ENCODE data around the gene VDAC1.
"Not testable (repeated sequence)": the region's sequence is repeated elsewhere in the genome, so short reads cannot be mapped to it uniquely, and the experiment has no call there.

The VDAC1 gene

DNA sequence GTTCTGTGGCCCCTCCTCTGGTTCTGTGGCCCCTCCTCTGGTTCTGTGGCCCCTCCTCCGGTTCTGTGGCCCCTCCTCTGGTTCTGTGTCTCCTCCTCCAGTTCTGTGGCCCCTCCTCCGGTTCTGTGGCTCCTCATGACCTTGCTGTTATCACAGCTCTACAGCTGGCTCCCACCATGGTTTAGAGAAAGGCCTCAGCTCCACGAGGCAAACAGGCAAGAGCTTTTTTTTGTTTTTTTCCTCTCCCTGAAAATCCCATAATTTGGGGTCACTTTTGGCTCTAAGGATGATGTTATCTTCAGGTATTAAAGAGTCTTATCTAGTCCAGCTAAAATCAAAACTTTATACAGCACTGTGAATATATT is 68.1 kb downstream of the VDAC1 start:
- peaks cover 4% of the 10 kb centered on the region for H3K9me3 Mint-ChIP-seq
- H3K4me3 Mint-ChIP-seq: no peak overlapping the region
- no peak for DNase-seq
- H3K27ac Mint-ChIP-seq: no peak overlapping the region
- peaks cover 29% of the 10 kb centered on the region for H3K4me1 Mint-ChIP-seq
- no peaks in the 10 kb centered on the region for H3K36me3 Mint-ChIP-seq (ENCODE audit: low read depth)
- TF ChIP-seq, protein P1, sequence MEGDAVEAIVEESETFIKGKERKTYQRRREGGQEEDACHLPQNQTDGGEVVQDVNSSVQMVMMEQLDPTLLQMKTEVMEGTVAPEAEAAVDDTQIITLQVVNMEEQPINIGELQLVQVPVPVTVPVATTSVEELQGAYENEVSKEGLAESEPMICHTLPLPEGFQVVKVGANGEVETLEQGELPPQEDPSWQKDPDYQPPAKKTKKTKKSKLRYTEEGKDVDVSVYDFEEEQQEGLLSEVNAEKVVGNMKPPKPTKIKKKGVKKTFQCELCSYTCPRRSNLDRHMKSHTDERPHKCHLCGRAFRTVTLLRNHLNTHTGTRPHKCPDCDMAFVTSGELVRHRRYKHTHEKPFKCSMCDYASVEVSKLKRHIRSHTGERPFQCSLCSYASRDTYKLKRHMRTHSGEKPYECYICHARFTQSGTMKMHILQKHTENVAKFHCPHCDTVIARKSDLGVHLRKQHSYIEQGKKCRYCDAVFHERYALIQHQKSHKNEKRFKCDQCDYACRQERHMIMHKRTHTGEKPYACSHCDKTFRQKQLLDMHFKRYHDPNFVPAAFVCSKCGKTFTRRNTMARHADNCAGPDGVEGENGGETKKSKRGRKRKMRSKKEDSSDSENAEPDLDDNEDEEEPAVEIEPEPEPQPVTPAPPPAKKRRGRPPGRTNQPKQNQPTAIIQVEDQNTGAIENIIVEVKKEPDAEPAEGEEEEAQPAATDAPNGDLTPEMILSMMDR (IDR thresholded peaks at IDR 0.05): no peak
- H3K27me3 Mint-ChIP-seq (ENCODE audit: low read depth, poor library complexity): peaks cover 18% of the 10 kb centered on the region

DNA sequence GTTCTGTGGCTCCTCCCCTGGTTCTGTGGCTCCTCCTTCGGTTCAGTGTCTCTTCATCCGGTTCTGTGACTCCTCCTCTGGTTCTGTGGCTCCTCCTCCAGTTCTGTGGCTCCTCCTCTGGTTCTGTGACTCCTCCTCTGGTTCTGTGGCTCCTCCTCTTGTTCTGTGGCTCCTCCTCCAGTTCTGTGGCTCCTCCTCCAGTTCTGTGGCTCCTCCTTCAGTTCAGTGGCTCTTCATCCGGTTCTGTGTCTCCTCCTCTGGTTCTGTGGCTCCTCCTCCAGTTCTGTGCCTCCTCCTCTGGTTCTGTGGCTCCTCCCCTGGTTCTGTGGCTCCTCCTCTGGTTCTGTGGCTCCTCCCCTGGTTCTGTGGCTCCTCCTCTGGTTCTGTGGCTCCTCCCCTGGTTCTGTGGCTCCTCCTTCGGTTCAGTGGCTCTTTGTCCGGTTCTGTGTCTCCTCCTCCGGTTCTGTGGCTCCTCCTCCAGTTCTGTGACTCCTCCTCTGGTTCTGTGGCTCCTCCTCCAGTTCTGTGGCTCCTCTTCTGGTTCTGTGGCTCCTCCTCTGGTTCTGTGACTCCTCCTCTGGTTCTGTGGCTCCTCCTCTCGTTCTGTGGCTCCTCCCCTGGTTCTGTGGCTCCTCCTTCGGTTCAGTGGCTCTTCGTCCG is 68.7 kb downstream of the VDAC1 start:
- H3K9me3 Mint-ChIP-seq; DNase-seq; H3K27ac Mint-ChIP-seq; H3K4me3 Mint-ChIP-seq; H3K36me3 Mint-ChIP-seq (ENCODE audit: low read depth): not testable (repeated sequence)
- peaks cover 23% of the 10 kb centered on the region for H3K27me3 Mint-ChIP-seq (ENCODE audit: low read depth, poor library complexity)
- peaks cover 29% of the 10 kb centered on the region for H3K4me1 Mint-ChIP-seq

DNA sequence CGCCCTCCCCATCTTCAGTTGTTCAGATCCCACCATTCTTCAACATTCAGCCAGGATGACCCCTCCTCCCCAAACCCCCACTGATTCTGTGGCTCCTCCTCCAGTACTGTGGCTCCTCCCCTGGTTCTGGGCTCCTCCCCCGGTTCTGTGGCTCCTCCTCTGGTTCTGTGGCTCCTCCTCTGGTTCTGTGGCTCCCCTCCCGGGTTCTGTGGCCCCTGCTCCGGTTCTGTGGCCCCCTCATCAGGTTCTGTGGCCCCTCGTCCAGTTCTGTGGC is 69.2 kb downstream of the VDAC1 start:
- H3K4me3 Mint-ChIP-seq: no peak overlapping the region
- peaks cover 23% of the 10 kb centered on the region for H3K27me3 Mint-ChIP-seq (ENCODE audit: low read depth, poor library complexity)
- DNase-seq: no peak
- peaks cover 32% of the 10 kb centered on the region for H3K4me1 Mint-ChIP-seq
- H3K27ac Mint-ChIP-seq: no peak overlapping the region
- H3K9me3 Mint-ChIP-seq: peaks cover 4% of the 10 kb centered on the region
- no peaks in the 10 kb centered on the region for H3K36me3 Mint-ChIP-seq (ENCODE audit: low read depth)
- TF ChIP-seq, protein P1 (IDR thresholded peaks at IDR 0.05): no peak

DNA sequence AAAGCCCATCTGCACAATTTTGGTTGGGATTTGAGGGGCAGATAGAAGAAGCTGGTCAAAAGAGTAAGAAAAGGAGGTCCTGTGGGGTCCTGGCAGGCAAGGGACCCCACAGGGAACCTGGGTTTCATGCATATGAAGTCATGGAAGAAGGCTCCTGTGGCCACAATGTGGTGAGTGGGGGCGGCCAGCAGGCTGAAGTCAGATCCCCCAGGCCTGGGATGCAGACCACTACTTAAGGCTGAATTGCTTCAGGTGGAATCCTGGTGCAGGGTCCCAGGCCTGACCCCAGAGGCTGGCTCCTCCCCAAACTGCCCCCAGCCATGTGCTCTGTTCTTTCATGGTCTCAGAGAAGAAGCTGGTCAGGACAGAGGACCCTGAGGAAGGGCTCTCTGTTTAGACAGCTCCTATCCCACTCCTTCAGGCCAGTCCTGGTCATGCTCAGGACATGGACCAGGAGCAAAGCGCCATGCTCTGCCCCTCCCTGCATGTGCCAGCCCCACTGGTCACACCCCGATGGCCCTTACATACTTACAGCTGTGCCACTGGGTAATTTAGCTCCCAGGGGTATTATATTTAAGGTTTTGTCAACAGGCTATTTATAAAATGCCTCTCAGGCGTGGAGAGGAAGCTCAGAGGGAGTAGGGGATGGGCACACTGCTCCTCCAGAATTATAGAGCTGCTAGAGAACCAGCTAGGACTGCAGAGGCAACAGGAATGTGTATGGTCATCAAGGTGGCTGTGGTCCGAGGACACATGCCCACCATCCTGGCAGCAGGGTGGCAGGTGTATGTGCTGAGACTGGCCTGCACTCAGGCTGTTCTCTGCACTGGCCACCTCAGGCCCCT is 69.7 kb downstream of the VDAC1 start:
- Mint-ChIP-seq H3K4me1 (peaks cover 37% of the 10 kb centered on the region), H3K27me3 (ENCODE audit: low read depth, poor library complexity) (peaks cover 23% of the 10 kb centered on the region), H3K36me3 (ENCODE audit: low read depth) (no peaks in the 10 kb centered on the region), H3K9me3 (peaks cover 4% of the 10 kb centered on the region), H3K27ac (no peak overlapping the region), H3K4me3 (no peak overlapping the region)
- DNase-seq: no peak
- TF ChIP-seq, protein P1 (IDR thresholded peaks at IDR 0.05): no peak

DNA sequence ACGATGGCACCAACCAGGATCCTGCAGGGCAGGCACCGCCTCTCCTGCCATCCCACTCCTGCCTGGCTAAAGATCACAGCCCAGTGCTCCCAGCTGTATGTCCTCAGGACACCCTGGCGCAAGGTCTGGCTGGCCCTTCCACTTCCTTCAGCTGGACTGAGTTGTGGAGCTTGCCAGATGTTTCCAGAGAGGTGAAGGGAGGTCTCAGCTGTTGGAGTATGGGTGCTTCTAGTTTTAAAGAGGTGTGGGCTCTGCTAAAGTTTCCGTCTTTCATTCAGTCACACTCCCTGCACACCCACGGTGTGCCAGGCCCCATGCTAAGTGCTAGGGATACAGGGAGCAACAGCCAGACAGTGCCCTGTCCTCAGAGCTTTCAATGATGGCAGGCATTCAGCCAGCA is 70.5 kb downstream of the VDAC1 start:
- Mint-ChIP-seq H3K4me3 (no peak overlapping the region), H3K27ac (no peak overlapping the region), H3K27me3 (ENCODE audit: low read depth, poor library complexity) (peaks cover 27% of the 10 kb centered on the region), H3K9me3 (peaks cover 4% of the 10 kb centered on the region), H3K4me1 (peaks cover 36% of the 10 kb centered on the region), H3K36me3 (ENCODE audit: low read depth) (no peaks in the 10 kb centered on the region)
- no peak for DNase-seq
- TF ChIP-seq, protein P1 (IDR thresholded peaks at IDR 0.05): no peak

DNA sequence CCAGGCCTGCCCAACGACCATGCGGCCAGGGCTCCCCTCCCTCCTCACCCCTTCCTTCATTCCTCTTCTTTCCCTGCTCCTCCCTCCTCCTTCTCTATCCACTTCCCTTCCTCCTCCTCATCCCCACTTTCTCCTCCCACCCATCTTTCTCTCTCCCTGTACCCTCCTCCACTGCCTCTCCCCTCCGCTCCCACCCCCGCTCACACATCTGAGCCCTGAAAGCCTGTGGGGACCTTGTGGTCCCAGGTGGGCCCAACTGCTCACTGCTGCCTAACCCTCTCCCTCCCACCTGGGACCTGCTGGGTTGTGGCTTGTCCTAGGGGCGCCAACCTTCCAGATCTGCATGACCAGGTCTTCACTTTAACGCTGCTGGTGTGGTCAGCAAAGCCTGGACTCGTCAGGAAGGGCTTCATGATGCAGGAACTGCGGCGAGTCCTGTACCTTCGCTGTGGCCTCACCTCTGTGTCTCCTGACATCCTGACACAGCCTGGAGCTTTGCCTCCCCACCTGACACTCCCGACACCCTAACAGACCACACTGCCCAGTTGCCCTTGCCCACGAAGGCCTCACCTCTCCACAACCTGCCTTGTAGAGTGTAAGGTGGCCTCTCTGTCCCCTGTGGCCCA is 71.0 kb downstream of the VDAC1 start:
- DNase-seq: no peak
- Mint-ChIP-seq H3K36me3 (ENCODE audit: low read depth) (no peaks in the 10 kb centered on the region), H3K4me1 (peaks cover 31% of the 10 kb centered on the region), H3K9me3 (peaks cover 4% of the 10 kb centered on the region), H3K4me3 (no peak overlapping the region), H3K27ac (no peak overlapping the region), H3K27me3 (ENCODE audit: low read depth, poor library complexity) (peaks cover 32% of the 10 kb centered on the region)
- TF ChIP-seq, protein P1 (IDR thresholded peaks at IDR 0.05): no peak

All from nephron progenitor cell (in vitro differentiated cells).